SK-N-SH (cell line): Measurements from ENCODE around the gene HK1. TPM values are rescaled to one million over a fixed set of nuclear protein-coding genes. Genes with fewer than 3 reads are reported as not detected.

Source experiments
- CTCF ChIA-PET: fragments of 300-600, 350-600 bp; formaldehyde crosslinking; extraction: SDS; loops from one replicate; lab custom pipeline; 2021; lab: Yijun Ruan, JAX
- POLR2A ChIA-PET: fragments of 350-600 bp; sonication (Branson Sonifier 250); formaldehyde crosslinking; extraction: SDS; loops from one replicate; lab custom pipeline; 2020; ENCODE audit warnings: antibody characterized with exemption, inconsistent platforms; lab: Yijun Ruan, JAX
- DNase-seq: peaks from one replicate; pipeline ENCODE4 v3.0.0; 2012
- H2AFZ ChIP-seq: fragments of 200-600 bp; sonication (generic); 2 replicates; pipeline ENCODE4 v1.8.1; 2016; ENCODE audit warnings: antibody characterized with exemption, mild to moderate bottlenecking, low read depth
- H3F3A ChIP-seq: fragments of 200-600 bp; sonication (generic); replicated peaks from 2 replicates; pipeline ENCODE3; 2016; ENCODE audit warnings: antibody characterized with exemption, mild to moderate bottlenecking; ENCODE audit not compliant: insufficient read depth
- H3K27ac ChIP-seq, 2 experiments: fragments of 200-500 bp in 1 of 2; fragments of 200-600 bp in 1 of 2; sonication (Bioruptor generic) in 1 of 2; sonication (generic), shearing (Covaris generic) in 1 of 2; 2 replicates each; pipeline versions ENCODE4 v1.5.1 to v1.6.1; 2014 to 2016; ENCODE audit warnings: low read depth in 2 of 2, inconsistent platforms in 1 of 2, low read length in 1 of 2, mild to moderate bottlenecking in 1 of 2, mixed read lengths in 1 of 2
- H3K27me3 ChIP-seq: fragments of 200-600 bp; sonication (generic), shearing (Covaris generic); 2 replicates; pipeline ENCODE4 v1.6.1; 2016; ENCODE audit warnings: mixed run types; ENCODE audit not compliant: insufficient read depth
- H3K36me3 ChIP-seq, 2 experiments: fragments of 200-500 bp in 1 of 2; fragments of 200-600 bp in 1 of 2; sonication (Bioruptor generic) in 1 of 2; sonication (generic) in 1 of 2; replicated peaks in 1 of 2; 2 replicates each; pipeline versions ENCODE3 to v1.5.1; 2014 to 2016; ENCODE audit warnings: low read length in 1 of 2, mild to moderate bottlenecking in 1 of 2; ENCODE audit not compliant: insufficient read depth in 2 of 2, control insufficient read depth in 1 of 2
- H3K4me1 ChIP-seq, 2 experiments: fragments of 200-500 bp in 1 of 2; fragments of 200-600 bp in 1 of 2; sonication (Bioruptor generic) in 1 of 2; sonication (generic), shearing (Covaris generic) in 1 of 2; 2 replicates each; pipeline versions ENCODE4 v1.5.1 to v1.6.1; 2014 to 2016; ENCODE audit warnings: low read depth in 1 of 2, low read length in 1 of 2, mixed run types in 1 of 2; ENCODE audit not compliant: insufficient read depth in 2 of 2, control insufficient read depth in 1 of 2
- H3K4me2 ChIP-seq: fragments of 200-600 bp; sonication (generic), shearing (Covaris generic); 2 replicates; pipeline ENCODE4 v1.6.1; 2017; ENCODE audit warnings: mixed run types
- H3K4me3 ChIP-seq, 2 experiments: fragments of 200-500 bp in 1 of 2; fragments of 200-600 bp in 1 of 2; sonication (Bioruptor generic) in 1 of 2; sonication (generic), shearing (Covaris generic) in 1 of 2; 2 replicates each; pipeline versions ENCODE4 v1.5.1 to v1.8.1; 2014 to 2016; ENCODE audit warnings: low read depth in 2 of 2, inconsistent platforms in 1 of 2, low read length in 1 of 2, mild to moderate bottlenecking in 1 of 2, mixed read lengths in 1 of 2, moderate library complexity in 1 of 2
- H3K79me2 ChIP-seq: fragments of 200-600 bp; sonication (generic); 2 replicates; pipeline ENCODE4 v1.8.1; 2017; ENCODE audit warnings: mild to moderate bottlenecking; ENCODE audit not compliant: insufficient read depth
- H3K9ac ChIP-seq: fragments of 200-600 bp; sonication (generic); 2 replicates; pipeline ENCODE4 v1.6.1; 2017; ENCODE audit warnings: mixed run types
- H3K9me2 ChIP-seq: fragments of 200-600 bp; sonication (generic); 2 replicates; pipeline ENCODE4 v1.6.1; 2017; ENCODE audit warnings: mixed run types
- H3K9me3 ChIP-seq: fragments of 200-600 bp; sonication (generic); 2 replicates; pipeline ENCODE4 v1.6.1; 2017; ENCODE audit warnings: mixed run types, mild to moderate bottlenecking, moderate library complexity
- H4K20me1 ChIP-seq: fragments of 200-600 bp; sonication (generic); 2 replicates; pipeline ENCODE4 v1.6.1; 2017; ENCODE audit warnings: mild to moderate bottlenecking, mixed run types; ENCODE audit not compliant: insufficient read depth
- FOXJ3 ChIP-seq: sonication (generic); formaldehyde crosslinking; IDR thresholded peaks from 2 replicates; pipeline ENCODE4 v1.5.1; 2020; ENCODE audit warnings: mild to moderate bottlenecking, missing genetic modification reagents
- GATA2 ChIP-seq: sonication (generic); formaldehyde crosslinking; IDR thresholded peaks from 2 replicates; pipeline ENCODE4 v1.5.0; 2020; ENCODE audit warnings: mild to moderate bottlenecking, missing genetic modification reagents
- MXI1 ChIP-seq: IDR thresholded peaks from 2 replicates; pipeline ENCODE4 v1.6.1; 2012; ENCODE audit warnings: mild to moderate bottlenecking, low read depth, low read length, improper control_type of control experiment
- NRF1 ChIP-seq: IDR thresholded peaks from 2 replicates; pipeline ENCODE4 v1.6.1; 2012; ENCODE audit warnings: low read depth, mild to moderate bottlenecking, low read length
- POLR2AphosphoS5 ChIP-seq: IDR thresholded peaks from 2 replicates; pipeline ENCODE4 v1.6.1; 2012; ENCODE audit warnings: low read depth, low read length
- RAD21 ChIP-seq: IDR thresholded peaks from 2 replicates; pipeline ENCODE4 v1.6.1; 2012; ENCODE audit warnings: mild to moderate bottlenecking, low read length
- RCOR1 ChIP-seq: fragments of 150-350 bp; IDR thresholded peaks from 2 replicates; pipeline ENCODE4 v1.6.1; 2017; ENCODE audit warnings: antibody characterized with exemption, low read length
- RXRA ChIP-seq: IDR thresholded peaks from 2 replicates; pipeline ENCODE4 v1.4.0; 2012; ENCODE audit warnings: low read depth, mild to moderate bottlenecking, borderline replicate concordance
- WGBS: methylation state at CpG from one replicate; pipeline ENCODE4 v1.1.6; 2017; ENCODE audit warnings: low lambda C conversion rate; 5-methylcytosine and 5-hydroxymethylcytosine counted together
- polyA plus RNA-seq, 3 experiments: library from polyadenylated mRNA; depleted of rRNA; stranded (reverse); fragments of >200 nt; gene quantifications; 2 replicates each; pipeline ENCODE4 v1.2.3, GENCODE V29; 2012
- TF ChIP-seq, protein P1 (sequence below): IDR thresholded peaks from 2 replicates; pipeline ENCODE4 v1.4.0; 2012; ENCODE audit warnings: low read depth
- TF ChIP-seq, protein P2 (sequence below): fragments of 150-350 bp; IDR thresholded peaks from 2 replicates; pipeline ENCODE4 v1.6.1; 2017; ENCODE audit warnings: antibody characterized with exemption, low read length, low read depth, borderline replicate concordance
- TF ChIP-seq, protein P3 (sequence below): IDR thresholded peaks from 2 replicates; pipeline ENCODE4 v1.4.0; 2012; ENCODE audit warnings: low read depth, borderline replicate concordance
- TF ChIP-seq, protein P4 (sequence below): fragments of 150-350 bp; IDR thresholded peaks from 2 replicates; pipeline ENCODE4 v1.6.1; 2016; ENCODE audit warnings: mild to moderate bottlenecking, low read depth, low read length
- TF ChIP-seq, protein P5 (sequence below): IDR thresholded peaks from 2 replicates; pipeline ENCODE4; 2012
- TF ChIP-seq, protein P6 (sequence below): fragments of 200-600 bp; sonication (generic); IDR thresholded peaks from 2 replicates; pipeline ENCODE4 v1.6.1; 2017; ENCODE audit warnings: antibody characterized with exemption, mild to moderate bottlenecking, moderate library complexity
- TF ChIP-seq, protein P7 (sequence below): IDR thresholded peaks from 2 replicates; pipeline ENCODE4 v1.4.0; 2012; ENCODE audit warnings: low read depth, borderline replicate concordance

The HK1 gene
- polyA plus RNA-seq, 1 of the 3 experiments (the other 2 are of a cell fraction): 38.7 TPM

DNA sequence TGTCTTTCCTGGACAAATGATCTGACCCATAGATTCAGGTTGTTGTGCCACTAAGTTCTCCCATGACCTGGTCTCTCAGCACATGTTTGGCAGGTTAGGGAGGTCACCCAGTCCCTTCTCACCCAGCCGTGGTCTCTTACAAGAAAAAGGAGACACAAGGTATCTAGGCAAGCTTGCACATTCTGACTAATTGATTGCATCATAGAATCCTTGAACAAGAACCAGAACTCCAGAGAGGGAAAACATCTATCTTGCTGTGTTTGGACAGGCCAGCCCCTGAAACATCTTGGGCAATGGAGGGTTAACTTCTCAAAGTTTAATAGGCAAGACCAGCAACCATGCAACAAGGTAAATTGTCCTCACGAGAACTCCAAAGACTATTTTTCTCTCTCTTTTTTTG, 8.5 kb upstream of the HK1 start (continued):
- TF ChIP-seq GATA2 (CRISPR knock-in tag): no peak
- TF ChIP-seq, all 33 proteins: peak for 0

DNA sequence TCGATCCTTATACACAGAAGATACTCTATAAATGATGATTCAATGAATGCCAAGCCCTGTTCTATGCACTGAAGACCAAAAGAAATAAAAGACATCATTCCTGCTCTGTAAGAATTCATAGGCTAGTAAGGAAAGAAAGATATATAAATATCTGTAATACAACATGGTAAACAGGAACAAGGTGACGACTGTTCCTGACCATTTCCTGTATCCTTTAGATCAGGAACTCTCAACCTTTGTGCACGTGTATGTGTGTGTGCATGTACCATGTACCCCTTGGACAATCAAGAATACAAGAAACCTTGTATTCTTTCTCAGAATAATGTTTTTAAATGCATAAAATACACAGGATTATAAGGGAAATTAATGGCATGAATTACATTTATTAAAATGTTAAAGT, 7.3 kb upstream of the HK1 start:
- Histone ChIP-seq H3K9me3 (no peaks in the 10 kb centered on the region), H3K4me2 (no peak overlapping the region), H3K79me2 (no peaks in the 10 kb centered on the region), H3K4me1 (no peaks in the 10 kb centered on the region), H3K9me2 (no peaks in the 10 kb centered on the region), H3K27me3 (no peaks in the 10 kb centered on the region; the same call in 1 of the 2 replicates), H2AFZ (no peak overlapping the region), H3K9ac (no peak overlapping the region), H3F3A (peaks cover 3% of the 10 kb centered on the region), H3K27ac (no peak overlapping the region), H3K4me3 (no peak overlapping the region), H3K36me3 (no peaks in the 10 kb centered on the region), H4K20me1 (no peaks in the 10 kb centered on the region)
- DNase-seq: no peak
- WGBS: 61% methylated on average over 3 of the region's 3 CpGs
- TF ChIP-seq POLR2AphosphoS5: no peak
- TF ChIP-seq, protein P1, sequence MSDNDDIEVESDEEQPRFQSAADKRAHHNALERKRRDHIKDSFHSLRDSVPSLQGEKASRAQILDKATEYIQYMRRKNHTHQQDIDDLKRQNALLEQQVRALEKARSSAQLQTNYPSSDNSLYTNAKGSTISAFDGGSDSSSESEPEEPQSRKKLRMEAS: no peak
- ChIA-PET CTCF (no interaction called here), POLR2A (no interaction called here)

DNA sequence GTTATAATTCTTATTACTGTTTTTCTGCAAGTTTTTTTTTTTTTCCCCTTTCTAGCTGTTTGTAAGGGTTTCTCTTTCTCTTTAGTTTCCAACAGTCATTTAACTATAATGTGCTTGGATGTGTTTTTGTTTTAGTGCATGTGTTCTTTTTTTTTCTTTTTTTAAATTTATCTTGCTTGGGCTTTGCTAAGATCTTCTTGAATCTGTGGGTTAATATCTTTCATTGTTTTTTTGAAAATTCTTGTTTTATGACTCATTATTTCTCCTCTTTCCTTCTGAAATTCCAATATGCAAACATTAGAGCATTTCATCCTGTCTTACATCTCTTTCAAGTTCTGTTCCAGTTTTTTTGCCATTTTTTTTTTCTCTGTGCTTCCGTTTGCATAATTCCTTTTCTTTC, 5.7 kb upstream of the HK1 start:
- Histone ChIP-seq H3F3A (peaks cover 3% of the 10 kb centered on the region), H3K27ac (no peak overlapping the region), H3K4me3 (no peak overlapping the region), H2AFZ (no peak overlapping the region), H3K27me3 (no peaks in the 10 kb centered on the region; the same call in 1 of the 2 replicates), H3K4me1 (no peaks in the 10 kb centered on the region), H3K9ac (no peak overlapping the region), H3K9me3 (no peaks in the 10 kb centered on the region), H4K20me1 (no peaks in the 10 kb centered on the region), H3K4me2 (no peak overlapping the region), H3K36me3 (no peaks in the 10 kb centered on the region), H3K79me2 (no peaks in the 10 kb centered on the region), H3K9me2 (no peaks in the 10 kb centered on the region)
- TF ChIP-seq, protein P2, sequence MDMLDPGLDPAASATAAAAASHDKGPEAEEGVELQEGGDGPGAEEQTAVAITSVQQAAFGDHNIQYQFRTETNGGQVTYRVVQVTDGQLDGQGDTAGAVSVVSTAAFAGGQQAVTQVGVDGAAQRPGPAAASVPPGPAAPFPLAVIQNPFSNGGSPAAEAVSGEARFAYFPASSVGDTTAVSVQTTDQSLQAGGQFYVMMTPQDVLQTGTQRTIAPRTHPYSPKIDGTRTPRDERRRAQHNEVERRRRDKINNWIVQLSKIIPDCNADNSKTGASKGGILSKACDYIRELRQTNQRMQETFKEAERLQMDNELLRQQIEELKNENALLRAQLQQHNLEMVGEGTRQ: no peak
- TF ChIP-seq GATA2 (CRISPR knock-in tag) (no peak), RCOR1 (no peak), FOXJ3 (CRISPR knock-in tag) (no peak), RAD21 (no peak), MXI1 (no peak), RXRA (no peak), NRF1 (no peak)
- TF ChIP-seq, protein P3, sequence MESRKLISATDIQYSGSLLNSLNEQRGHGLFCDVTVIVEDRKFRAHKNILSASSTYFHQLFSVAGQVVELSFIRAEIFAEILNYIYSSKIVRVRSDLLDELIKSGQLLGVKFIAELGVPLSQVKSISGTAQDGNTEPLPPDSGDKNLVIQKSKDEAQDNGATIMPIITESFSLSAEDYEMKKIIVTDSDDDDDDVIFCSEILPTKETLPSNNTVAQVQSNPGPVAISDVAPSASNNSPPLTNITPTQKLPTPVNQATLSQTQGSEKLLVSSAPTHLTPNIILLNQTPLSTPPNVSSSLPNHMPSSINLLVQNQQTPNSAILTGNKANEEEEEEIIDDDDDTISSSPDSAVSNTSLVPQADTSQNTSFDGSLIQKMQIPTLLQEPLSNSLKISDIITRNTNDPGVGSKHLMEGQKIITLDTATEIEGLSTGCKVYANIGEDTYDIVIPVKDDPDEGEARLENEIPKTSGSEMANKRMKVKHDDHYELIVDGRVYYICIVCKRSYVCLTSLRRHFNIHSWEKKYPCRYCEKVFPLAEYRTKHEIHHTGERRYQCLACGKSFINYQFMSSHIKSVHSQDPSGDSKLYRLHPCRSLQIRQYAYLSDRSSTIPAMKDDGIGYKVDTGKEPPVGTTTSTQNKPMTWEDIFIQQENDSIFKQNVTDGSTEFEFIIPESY: no peak
- TF ChIP-seq, protein P4, sequence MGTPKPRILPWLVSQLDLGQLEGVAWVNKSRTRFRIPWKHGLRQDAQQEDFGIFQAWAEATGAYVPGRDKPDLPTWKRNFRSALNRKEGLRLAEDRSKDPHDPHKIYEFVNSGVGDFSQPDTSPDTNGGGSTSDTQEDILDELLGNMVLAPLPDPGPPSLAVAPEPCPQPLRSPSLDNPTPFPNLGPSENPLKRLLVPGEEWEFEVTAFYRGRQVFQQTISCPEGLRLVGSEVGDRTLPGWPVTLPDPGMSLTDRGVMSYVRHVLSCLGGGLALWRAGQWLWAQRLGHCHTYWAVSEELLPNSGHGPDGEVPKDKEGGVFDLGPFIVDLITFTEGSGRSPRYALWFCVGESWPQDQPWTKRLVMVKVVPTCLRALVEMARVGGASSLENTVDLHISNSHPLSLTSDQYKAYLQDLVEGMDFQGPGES: no peak
- TF ChIP-seq, protein P5, sequence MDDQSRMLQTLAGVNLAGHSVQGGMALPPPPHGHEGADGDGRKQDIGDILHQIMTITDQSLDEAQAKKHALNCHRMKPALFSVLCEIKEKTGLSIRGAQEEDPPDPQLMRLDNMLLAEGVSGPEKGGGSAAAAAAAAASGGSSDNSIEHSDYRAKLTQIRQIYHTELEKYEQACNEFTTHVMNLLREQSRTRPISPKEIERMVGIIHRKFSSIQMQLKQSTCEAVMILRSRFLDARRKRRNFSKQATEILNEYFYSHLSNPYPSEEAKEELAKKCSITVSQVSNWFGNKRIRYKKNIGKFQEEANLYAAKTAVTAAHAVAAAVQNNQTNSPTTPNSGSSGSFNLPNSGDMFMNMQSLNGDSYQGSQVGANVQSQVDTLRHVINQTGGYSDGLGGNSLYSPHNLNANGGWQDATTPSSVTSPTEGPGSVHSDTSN: no peak
- TF ChIP-seq, protein P6, sequence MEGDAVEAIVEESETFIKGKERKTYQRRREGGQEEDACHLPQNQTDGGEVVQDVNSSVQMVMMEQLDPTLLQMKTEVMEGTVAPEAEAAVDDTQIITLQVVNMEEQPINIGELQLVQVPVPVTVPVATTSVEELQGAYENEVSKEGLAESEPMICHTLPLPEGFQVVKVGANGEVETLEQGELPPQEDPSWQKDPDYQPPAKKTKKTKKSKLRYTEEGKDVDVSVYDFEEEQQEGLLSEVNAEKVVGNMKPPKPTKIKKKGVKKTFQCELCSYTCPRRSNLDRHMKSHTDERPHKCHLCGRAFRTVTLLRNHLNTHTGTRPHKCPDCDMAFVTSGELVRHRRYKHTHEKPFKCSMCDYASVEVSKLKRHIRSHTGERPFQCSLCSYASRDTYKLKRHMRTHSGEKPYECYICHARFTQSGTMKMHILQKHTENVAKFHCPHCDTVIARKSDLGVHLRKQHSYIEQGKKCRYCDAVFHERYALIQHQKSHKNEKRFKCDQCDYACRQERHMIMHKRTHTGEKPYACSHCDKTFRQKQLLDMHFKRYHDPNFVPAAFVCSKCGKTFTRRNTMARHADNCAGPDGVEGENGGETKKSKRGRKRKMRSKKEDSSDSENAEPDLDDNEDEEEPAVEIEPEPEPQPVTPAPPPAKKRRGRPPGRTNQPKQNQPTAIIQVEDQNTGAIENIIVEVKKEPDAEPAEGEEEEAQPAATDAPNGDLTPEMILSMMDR: no peak
- TF ChIP-seq, protein P7, sequence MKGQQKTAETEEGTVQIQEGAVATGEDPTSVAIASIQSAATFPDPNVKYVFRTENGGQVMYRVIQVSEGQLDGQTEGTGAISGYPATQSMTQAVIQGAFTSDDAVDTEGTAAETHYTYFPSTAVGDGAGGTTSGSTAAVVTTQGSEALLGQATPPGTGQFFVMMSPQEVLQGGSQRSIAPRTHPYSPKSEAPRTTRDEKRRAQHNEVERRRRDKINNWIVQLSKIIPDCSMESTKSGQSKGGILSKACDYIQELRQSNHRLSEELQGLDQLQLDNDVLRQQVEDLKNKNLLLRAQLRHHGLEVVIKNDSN: no peak
- no peak for DNase-seq
- CTCF ChIA-PET: no interaction called here
- WGBS: 79% methylated on average over 1 of the region's 1 CpG
- POLR2A ChIA-PET: interaction anchor here (0.9 kb wide), 1 partner anchor 9 kb away, joined by 3 read pairs; no protein-coding TSS in a partner anchor
